K562 (cell line): ENCODE measurements around the gene CACNA2D3. TPM values are rescaled to one million over a fixed set of nuclear protein-coding genes. Genes with fewer than 3 reads are reported as not detected.

Source experiments
- ATAC-seq: fragments of 200-7000 bp; cut with Tn5 transposase; 3 replicates; pipeline ENCODE4 v1.9.1; 2020; ENCODE audit warnings: moderate library complexity
- BruUV-seq: library from RNA; stranded (reverse); fragments of 400-500 nt; replicated peaks from 2 replicates; lab custom pipeline; 2021; lab: Mats Ljungman, UMichigan
- CTCF ChIA-PET: fragments of 300-600 bp; formaldehyde crosslinking; extraction: SDS; loops from one replicate; lab custom pipeline; 2021; ENCODE audit warnings: low intra/inter-chr PET ratio; lab: Yijun Ruan, JAX
- POLR2A ChIA-PET: fragments of 300-600, 350-650 bp; sonication (Branson Sonifier 250); formaldehyde crosslinking; extraction: SDS; loops from one replicate; lab custom pipeline; 2021; ENCODE audit warnings: antibody characterized with exemption, inconsistent platforms; lab: Yijun Ruan, JAX
- DNase-seq, 4 experiments: peaks; one replicate each; pipeline versions ENCODE4 v3.0.0 to v3.0.0-alpha.2; 2011 to 2018; ENCODE audit warnings: low spot score in 3 of 4, mixed read lengths in 3 of 4; ENCODE audit errors: extremely low read depth in 1 of 4
- FAIRE-seq: peaks from 2 replicates; lab custom pipeline; 2011; peaks lifted over from hg19 to GRCh38; lab: Jason Lieb, UNC
- H2AFZ ChIP-seq: 2 replicates; pipeline ENCODE4 v1.6.0; 2011; ENCODE audit warnings: low read depth, low read length, control low read depth, inconsistent platforms
- H3K27ac ChIP-seq: fragments of 200-600 bp; 3 replicates; pipeline ENCODE4 v1.8.0; 2011; ENCODE audit warnings: low read depth, mild to moderate bottlenecking, control low read depth, inconsistent platforms, low read length, moderate library complexity, mixed read lengths; ENCODE audit errors: extremely low read depth
- H3K27me3 ChIP-seq, 2 experiments: fragments of 300-600 bp in 1 of 2; 2 replicates in 1 of 2; 3 replicates in 1 of 2; pipeline versions ENCODE4 v1.6.0 to v1.8.0; 2011; ENCODE audit warnings: inconsistent platforms in 2 of 2, low read length in 2 of 2, mild to moderate bottlenecking in 1 of 2, mixed read lengths in 1 of 2, moderate library complexity in 1 of 2; ENCODE audit not compliant: control insufficient read depth in 2 of 2, insufficient read depth in 2 of 2
- H3K36me3 ChIP-seq: fragments of 300-600 bp; 3 replicates; pipeline ENCODE4 v1.8.0; 2011; ENCODE audit warnings: mild to moderate bottlenecking, low read length, inconsistent platforms; ENCODE audit not compliant: control insufficient read depth, insufficient read depth
- H3K4me1 ChIP-seq, 2 experiments: fragments of 200-600 bp in 1 of 2; replicated peaks in 1 of 2; 2 replicates in 1 of 2; 3 replicates in 1 of 2; pipeline versions ENCODE4 v1.5.1 to v1.8.0; 2011; ENCODE audit warnings: inconsistent platforms in 2 of 2, low read length in 2 of 2, mild to moderate bottlenecking in 1 of 2, mixed read lengths in 1 of 2, moderate library complexity in 1 of 2; ENCODE audit not compliant: control insufficient read depth in 2 of 2, insufficient read depth in 2 of 2
- H3K4me2 ChIP-seq: 2 replicates; pipeline ENCODE4 v1.6.1; 2011; ENCODE audit warnings: low read length, control low read depth, inconsistent platforms, mixed read lengths; ENCODE audit not compliant: insufficient read depth
- H3K4me3 ChIP-seq: fragments of 200-600 bp; sonication (generic), shearing (Covaris generic); 2 replicates; pipeline ENCODE4 v1.5.1; 2016; ENCODE audit warnings: control low read depth, inconsistent platforms
- H3K79me2 ChIP-seq: fragments of 200-600 bp; 3 replicates; pipeline ENCODE4 v1.8.0; 2011; ENCODE audit warnings: low read length, inconsistent platforms; ENCODE audit not compliant: control insufficient read depth, insufficient read depth
- H3K9ac ChIP-seq, 2 experiments: 2 replicates each; pipeline versions ENCODE4 v1.6.0 to v1.6.1; 2011; ENCODE audit warnings: low read depth in 2 of 2, low read length in 2 of 2, control low read depth in 1 of 2, inconsistent platforms in 1 of 2, mild to moderate bottlenecking in 1 of 2, mixed read lengths in 1 of 2; ENCODE audit not compliant: insufficient read depth in 1 of 2
- H3K9me1 ChIP-seq: one replicate; pipeline ENCODE4 v1.6.0; 2011; ENCODE audit warnings: inconsistent platforms, mild to moderate bottlenecking, low read length, moderate library complexity; ENCODE audit not compliant: control insufficient read depth, insufficient read depth
- H3K9me3 ChIP-seq: replicated peaks from 2 replicates; pipeline ENCODE4 v1.5.1; 2011; ENCODE audit warnings: low read depth, low read length, inconsistent platforms; ENCODE audit not compliant: control insufficient read depth, insufficient read depth
- H4K20me1 ChIP-seq: replicated peaks from 2 replicates; pipeline ENCODE4 v1.6.1; 2011; ENCODE audit warnings: low read length, inconsistent platforms, mixed read lengths; ENCODE audit not compliant: control insufficient read depth, insufficient read depth
- DIDO1 ChIP-seq: fragments of 450-650 bp; IDR thresholded peaks from 2 replicates; pipeline ENCODE4 v1.6.1; 2016; ENCODE audit warnings: low read depth, missing biosample characterization, missing genetic modification characterization
- FOXA1 ChIP-seq: fragments of 450-650 bp; IDR thresholded peaks from 2 replicates; pipeline ENCODE4 v1.6.1; 2016; ENCODE audit warnings: mild to moderate bottlenecking, borderline replicate concordance
- LEF1 ChIP-seq: fragments of 450-650 bp; IDR thresholded peaks from 2 replicates; pipeline ENCODE4 v1.6.1; 2016; ENCODE audit warnings: mild to moderate bottlenecking
- MAFF ChIP-seq: IDR thresholded peaks from 2 replicates; pipeline ENCODE4 v1.6.1; 2012; ENCODE audit warnings: low read length, improper control_type of control experiment
- MTA3 ChIP-seq: fragments of 450-650 bp; formaldehyde crosslinking; IDR thresholded peaks from 2 replicates; pipeline ENCODE4 v1.6.1; 2017; ENCODE audit warnings: mild to moderate bottlenecking, borderline replicate concordance
- NR2C1 ChIP-seq, 2 experiments: fragments of 450-650 bp; IDR thresholded peaks; 2 replicates each; pipeline ENCODE4 v1.6.1; 2017; ENCODE audit warnings: mild to moderate bottlenecking in 2 of 2, antibody characterized with exemption in 1 of 2, inconsistent platforms in 1 of 2, missing compliant biosample characterization in 1 of 2, missing genetic modification characterization in 1 of 2
- NUFIP1 ChIP-seq: fragments of 450-650 bp; IDR thresholded peaks from 2 replicates; pipeline ENCODE4 v1.6.1; 2018; ENCODE audit not compliant: partially characterized antibody
- SMARCA5 ChIP-seq: fragments of 450-650 bp; IDR thresholded peaks from 2 replicates; pipeline ENCODE4 v1.6.1; 2016
- SP1 ChIP-seq: sonication (generic); formaldehyde crosslinking; IDR thresholded peaks from 2 replicates; pipeline ENCODE4 v1.8.1; 2022; ENCODE audit warnings: mild to moderate bottlenecking, missing genetic modification reagents
- SRSF1 ChIP-seq: fragments of 200-400 bp; formaldehyde crosslinking; IDR thresholded peaks from 2 replicates; pipeline ENCODE4 v1.6.1; 2017; ENCODE audit warnings: mild to moderate bottlenecking, low read depth, low read length, moderate library complexity
- ZNF175 ChIP-seq: fragments of 200-800 bp; sonication (Bioruptor generic); IDR thresholded peaks from 2 replicates; pipeline ENCODE4 v1.6.1; 2016; ENCODE audit warnings: low read depth, mild to moderate bottlenecking, missing genetic modification characterization, missing compliant biosample characterization
- ZNF274 ChIP-seq: IDR thresholded peaks from 2 replicates; pipeline ENCODE4 v1.6.1; 2011; ENCODE audit warnings: low read depth, mild to moderate bottlenecking, low read length, moderate library complexity, borderline replicate concordance
- ZNF561 ChIP-seq: fragments of 450-650 bp; formaldehyde crosslinking; conservative IDR thresholded peaks from 2 replicates; pipeline ENCODE4 v1.4.0; 2020; ENCODE audit warnings: mild to moderate bottlenecking, moderate library complexity
- ZNF707 ChIP-seq: fragments of 250-450 bp; sonication (Bioruptor Pico); conservative IDR thresholded peaks from 2 replicates; pipeline ENCODE4 v1.8.0; 2022; ENCODE audit warnings: inconsistent platforms, mild to moderate bottlenecking, moderate library complexity
- WGBS: fragments of 100-300 bp; shearing (Covaris generic); methylation state at CpG from one replicate; pipeline ENCODE4 v1.1.6; 2016; ENCODE audit warnings: low coverage, mixed read lengths; ENCODE audit not compliant: insufficient coverage; ENCODE audit errors: missing lambda C conversion rate; 5-methylcytosine and 5-hydroxymethylcytosine counted together
- in situ Hi-C: fragments of 300-500 bp; cut with MboI; formaldehyde crosslinking; loops from 4 replicates; pipeline ENCODE4 v1.15.0; 2018; ENCODE audit warnings: inconsistent platforms, mixed read lengths
- intact Hi-C: fragments of 100-400 bp; cut with micrococcal nuclease; formaldehyde crosslinking; loops from 2 replicates; pipeline ENCODE4 v1.14.2; 2022
- polyA plus RNA-seq, 8 experiments: library from polyadenylated mRNA; depleted of rRNA in 4 of 8; stranded (reverse) in 5 of 8; unstranded in 3 of 8; fragments of >200 nt; fragmentation: Nextera tagmentation in 2 of 8; fragmentation: Illumina TruSeq in 1 of 8; extraction: Ambion mirVana in 2 of 8; extraction: Trizol in 1 of 8; gene quantifications; 2 replicates each; pipeline versions ENCODE4 v1.2.1 to v1.2.3, GENCODE V29; 2011 to 2014; ENCODE audit warnings: inconsistent platforms in 1 of 8, missing spikeins in 1 of 8
- total RNA-seq, 7 experiments: library from RNA; depleted of rRNA in 6 of 7; stranded (reverse); fragments of >200 nt in 6 of 7; fragmentation: Illumina TruSeq in 2 of 7; extraction: Trizol in 2 of 7; gene quantifications; 2 replicates each; pipeline versions ENCODE4 v1.2.1 to v1.2.3, GENCODE V29; 2011 to 2021; ENCODE audit warnings: low replicate concordance in 1 of 7
- TF ChIP-seq, protein P1 (sequence below): fragments of 200-400 bp; formaldehyde crosslinking; IDR thresholded peaks from 2 replicates; pipeline ENCODE4 v1.6.1; 2017; ENCODE audit warnings: mild to moderate bottlenecking, low read depth, low read length, moderate library complexity
- TF ChIP-seq, protein P2 (sequence below): fragments of 250-450 bp; sonication (Bioruptor Pico); IDR thresholded peaks from 2 replicates; pipeline ENCODE4 v1.4.0; 2020; ENCODE audit warnings: mild to moderate bottlenecking, moderate library complexity, borderline replicate concordance
- TF ChIP-seq, protein P3 (sequence below): fragments of 250-450 bp; sonication (Bioruptor Pico); IDR thresholded peaks from 2 replicates; pipeline ENCODE4 v1.8.0; 2021; ENCODE audit warnings: moderate library complexity, mild to moderate bottlenecking, inconsistent platforms

The CACNA2D3 gene
- total and polyA plus RNA-seq, 9 of the 15 experiments (the other 6 are each of a cell fraction or from before 2014, with no cell fraction given) = 0.01 TPM; not detected in 8

- TF ChIP-seq MTA3 = no peak
- TF ChIP-seq NUFIP1 = no peak
- TF ChIP-seq SRSF1 = no peak
- no peak for TF ChIP-seq ZNF707 (CRISPR knock-in tag)
Measured at GRCh38 chr3:54134155-54134554, 11.8 kb downstream of the CACNA2D3 start (continued).

- Histone ChIP-seq H3K4me2 (no peak overlapping the region), H3K4me1 (no peaks in the 10 kb centered on the region), H2AFZ (no peak overlapping the region), H3K27ac (no peak overlapping the region), H3K9me1 (no peaks in the 10 kb centered on the region), H3K9me3 (no peaks in the 10 kb centered on the region), H3K4me3 (no peak overlapping the region), H3K36me3 (no peaks in the 10 kb centered on the region), H3K27me3 (no peaks in the 10 kb centered on the region; a peak in 1 of 5 replicates), H3K79me2 (no peaks in the 10 kb centered on the region), H4K20me1 (no peaks in the 10 kb centered on the region), H3K9ac (no peak overlapping the region)
- FAIRE-seq (no peak), ATAC-seq (no peak), DNase-seq (no peak)
- CTCF ChIA-PET = no interaction called here
- BruUV-seq = no TSS peak
- in situ Hi-C loops = no loop called here
- WGBS = 0% methylated on average over 9 of the region's 12 CpGs
- intact Hi-C loops = no loop called here
- POLR2A ChIA-PET = no interaction called here
- TF ChIP-seq LEF1 (no peak), SMARCA5 (no peak), MAFF (no peak), ZNF274 (no peak), FOXA1 (no peak), SP1 (CRISPR knock-in tag) (no peak), ZNF175 (no peak), NR2C1 (IDR thresholded peaks at IDR 0.05) (no peak), NR2C1 (tag; IDR thresholded peaks at IDR 0.05) (no peak), ZNF561 (CRISPR knock-in tag) (no peak), DIDO1 (tag) (no peak)
- TF ChIP-seq, protein P1, sequence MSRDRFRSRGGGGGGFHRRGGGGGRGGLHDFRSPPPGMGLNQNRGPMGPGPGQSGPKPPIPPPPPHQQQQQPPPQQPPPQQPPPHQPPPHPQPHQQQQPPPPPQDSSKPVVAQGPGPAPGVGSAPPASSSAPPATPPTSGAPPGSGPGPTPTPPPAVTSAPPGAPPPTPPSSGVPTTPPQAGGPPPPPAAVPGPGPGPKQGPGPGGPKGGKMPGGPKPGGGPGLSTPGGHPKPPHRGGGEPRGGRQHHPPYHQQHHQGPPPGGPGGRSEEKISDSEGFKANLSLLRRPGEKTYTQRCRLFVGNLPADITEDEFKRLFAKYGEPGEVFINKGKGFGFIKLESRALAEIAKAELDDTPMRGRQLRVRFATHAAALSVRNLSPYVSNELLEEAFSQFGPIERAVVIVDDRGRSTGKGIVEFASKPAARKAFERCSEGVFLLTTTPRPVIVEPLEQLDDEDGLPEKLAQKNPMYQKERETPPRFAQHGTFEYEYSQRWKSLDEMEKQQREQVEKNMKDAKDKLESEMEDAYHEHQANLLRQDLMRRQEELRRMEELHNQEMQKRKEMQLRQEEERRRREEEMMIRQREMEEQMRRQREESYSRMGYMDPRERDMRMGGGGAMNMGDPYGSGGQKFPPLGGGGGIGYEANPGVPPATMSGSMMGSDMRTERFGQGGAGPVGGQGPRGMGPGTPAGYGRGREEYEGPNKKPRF = no peak
- TF ChIP-seq, protein P2, sequence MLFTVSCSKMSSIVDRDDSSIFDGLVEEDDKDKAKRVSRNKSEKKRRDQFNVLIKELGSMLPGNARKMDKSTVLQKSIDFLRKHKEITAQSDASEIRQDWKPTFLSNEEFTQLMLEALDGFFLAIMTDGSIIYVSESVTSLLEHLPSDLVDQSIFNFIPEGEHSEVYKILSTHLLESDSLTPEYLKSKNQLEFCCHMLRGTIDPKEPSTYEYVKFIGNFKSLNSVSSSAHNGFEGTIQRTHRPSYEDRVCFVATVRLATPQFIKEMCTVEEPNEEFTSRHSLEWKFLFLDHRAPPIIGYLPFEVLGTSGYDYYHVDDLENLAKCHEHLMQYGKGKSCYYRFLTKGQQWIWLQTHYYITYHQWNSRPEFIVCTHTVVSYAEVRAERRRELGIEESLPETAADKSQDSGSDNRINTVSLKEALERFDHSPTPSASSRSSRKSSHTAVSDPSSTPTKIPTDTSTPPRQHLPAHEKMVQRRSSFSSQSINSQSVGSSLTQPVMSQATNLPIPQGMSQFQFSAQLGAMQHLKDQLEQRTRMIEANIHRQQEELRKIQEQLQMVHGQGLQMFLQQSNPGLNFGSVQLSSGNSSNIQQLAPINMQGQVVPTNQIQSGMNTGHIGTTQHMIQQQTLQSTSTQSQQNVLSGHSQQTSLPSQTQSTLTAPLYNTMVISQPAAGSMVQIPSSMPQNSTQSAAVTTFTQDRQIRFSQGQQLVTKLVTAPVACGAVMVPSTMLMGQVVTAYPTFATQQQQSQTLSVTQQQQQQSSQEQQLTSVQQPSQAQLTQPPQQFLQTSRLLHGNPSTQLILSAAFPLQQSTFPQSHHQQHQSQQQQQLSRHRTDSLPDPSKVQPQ (CRISPR knock-in tag) = no peak
- TF ChIP-seq, protein P3, sequence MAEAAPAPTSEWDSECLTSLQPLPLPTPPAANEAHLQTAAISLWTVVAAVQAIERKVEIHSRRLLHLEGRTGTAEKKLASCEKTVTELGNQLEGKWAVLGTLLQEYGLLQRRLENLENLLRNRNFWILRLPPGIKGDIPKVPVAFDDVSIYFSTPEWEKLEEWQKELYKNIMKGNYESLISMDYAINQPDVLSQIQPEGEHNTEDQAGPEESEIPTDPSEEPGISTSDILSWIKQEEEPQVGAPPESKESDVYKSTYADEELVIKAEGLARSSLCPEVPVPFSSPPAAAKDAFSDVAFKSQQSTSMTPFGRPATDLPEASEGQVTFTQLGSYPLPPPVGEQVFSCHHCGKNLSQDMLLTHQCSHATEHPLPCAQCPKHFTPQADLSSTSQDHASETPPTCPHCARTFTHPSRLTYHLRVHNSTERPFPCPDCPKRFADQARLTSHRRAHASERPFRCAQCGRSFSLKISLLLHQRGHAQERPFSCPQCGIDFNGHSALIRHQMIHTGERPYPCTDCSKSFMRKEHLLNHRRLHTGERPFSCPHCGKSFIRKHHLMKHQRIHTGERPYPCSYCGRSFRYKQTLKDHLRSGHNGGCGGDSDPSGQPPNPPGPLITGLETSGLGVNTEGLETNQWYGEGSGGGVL (CRISPR knock-in tag) = no peak
Measured at GRCh38 chr3:54134713-54135112, 12.4 kb downstream of the CACNA2D3 start.
